Neural cell (in vitro differentiated cells): ENCODE data around the gene WDR5. TPM values are rescaled to one million over a fixed set of nuclear protein-coding genes. Genes with fewer than 3 reads are reported as not detected.
"Not testable (repeated sequence)": the region's sequence is repeated elsewhere in the genome, so short reads cannot be mapped to it uniquely, and the experiment has no call there.

ENCODE experiments used
- H2AFZ ChIP-seq: fragments of 200-600, 300-800 bp; sonication (generic), shearing (Covaris generic); 2 replicates; pipeline ENCODE4 v1.6.0; 2014; ENCODE audit warnings: low read depth, mild to moderate bottlenecking, antibody characterized with exemption, low read length, moderate library complexity
- H3F3A ChIP-seq: fragments of 200-600 bp; shearing (Covaris generic); 2 replicates; pipeline ENCODE4 v1.6.1; 2016; ENCODE audit warnings: mild to moderate bottlenecking, moderate library complexity, mixed read lengths, antibody characterized with exemption, low read length; ENCODE audit not compliant: insufficient read depth, poor library complexity, severe bottlenecking
- H3K27ac ChIP-seq: fragments of 200-600, 300-800 bp; sonication (generic), shearing (Covaris generic); 2 replicates; pipeline ENCODE4 v1.5.1; 2014; ENCODE audit warnings: mild to moderate bottlenecking, low read length, moderate library complexity
- H3K27me3 ChIP-seq: fragments of 300-800, 200-600 bp; sonication (generic), shearing (Covaris generic); 2 replicates; pipeline ENCODE4 v1.6.0; 2014; ENCODE audit warnings: mild to moderate bottlenecking, low read depth, low read length, moderate library complexity; ENCODE audit not compliant: insufficient read depth
- H3K36me3 ChIP-seq: fragments of 300-800, 200-600 bp; sonication (generic), shearing (Covaris generic); 2 replicates; pipeline ENCODE4 v1.5.1; 2014; ENCODE audit warnings: mild to moderate bottlenecking, antibody characterized with exemption, low read length, moderate library complexity; ENCODE audit not compliant: insufficient read depth
- H3K4me2 ChIP-seq: fragments of 300-800, 200-600 bp; sonication (generic), shearing (Covaris generic); 2 replicates; pipeline ENCODE4 v1.6.0; 2014; ENCODE audit warnings: mild to moderate bottlenecking, low read length
- H3K4me3 ChIP-seq: fragments of 300-800, 200-600 bp; sonication (generic), shearing (Covaris generic); 2 replicates; pipeline ENCODE4 v1.5.1; 2014; ENCODE audit warnings: mild to moderate bottlenecking, low read length, moderate library complexity
- H3K79me2 ChIP-seq: fragments of 200-600 bp; shearing (Covaris generic); replicated peaks from 2 replicates; pipeline ENCODE4 v1.6.0; 2014; ENCODE audit warnings: mild to moderate bottlenecking, low read length, moderate library complexity; ENCODE audit not compliant: insufficient read depth
- H3K9ac ChIP-seq: fragments of 300-800, 200-600 bp; sonication (generic), shearing (Covaris generic); 2 replicates; pipeline ENCODE4 v1.6.1; 2016; ENCODE audit warnings: mild to moderate bottlenecking, low read length, mixed read lengths
- H3K9me2 ChIP-seq: fragments of 200-600 bp; shearing (Covaris generic); 2 replicates; pipeline ENCODE4 v1.6.1; 2016; ENCODE audit warnings: mild to moderate bottlenecking, low read length, mixed read lengths; ENCODE audit not compliant: insufficient read depth
- H3K9me3 ChIP-seq: fragments of 200-600, 300-800 bp; sonication (generic), shearing (Covaris generic); 2 replicates; pipeline ENCODE4 v1.6.1; 2016; ENCODE audit warnings: mild to moderate bottlenecking, mixed run types, low read length, moderate library complexity, mixed read lengths
- H4K20me1 ChIP-seq: fragments of 200-600 bp; shearing (Covaris generic); 2 replicates; pipeline ENCODE4 v1.6.1; 2016; ENCODE audit warnings: mild to moderate bottlenecking, mixed run types; ENCODE audit not compliant: insufficient read depth
- EP300 ChIP-seq: fragments of 450-650 bp; conservative IDR thresholded peaks from 2 replicates; pipeline ENCODE4 v1.6.1; 2014; ENCODE audit warnings: antibody characterized with exemption, mild to moderate bottlenecking, moderate library complexity; ENCODE audit not compliant: poor library complexity, severe bottlenecking
- EZH2 ChIP-seq: fragments of 200-600, 300-800 bp; shearing (Covaris generic), sonication (generic); IDR thresholded peaks from 2 replicates; pipeline ENCODE4 v1.6.1; 2014; ENCODE audit warnings: antibody characterized with exemption, low read length, borderline replicate concordance, mild to moderate bottlenecking; ENCODE audit not compliant: insufficient read depth, poor library complexity, severe bottlenecking
- MXI1 ChIP-seq: fragments of 450-650 bp; conservative IDR thresholded peaks from 2 replicates; pipeline ENCODE4 v1.6.1; 2014; ENCODE audit warnings: antibody characterized with exemption, mild to moderate bottlenecking; ENCODE audit not compliant: poor library complexity, severe bottlenecking
- POLR2AphosphoS5 ChIP-seq: IDR thresholded peaks from 2 replicates; pipeline ENCODE4 v1.6.1; 2012
- RAD21 ChIP-seq: fragments of 450-650 bp; conservative IDR thresholded peaks from 2 replicates; pipeline ENCODE4 v1.6.1; 2014; ENCODE audit warnings: antibody characterized with exemption, mild to moderate bottlenecking, moderate library complexity
- SMC3 ChIP-seq: fragments of 450-650 bp; conservative IDR thresholded peaks from 2 replicates; pipeline ENCODE4 v1.6.1; 2014; ENCODE audit warnings: antibody characterized with exemption, mild to moderate bottlenecking, moderate library complexity; ENCODE audit not compliant: poor library complexity
- TAF1 ChIP-seq: IDR thresholded peaks from 2 replicates; pipeline ENCODE4 v1.6.1; 2012; ENCODE audit warnings: low read depth
- polyA plus RNA-seq: library from polyadenylated mRNA; depleted of rRNA; stranded (reverse); fragments of >200 nt; gene quantifications from 2 replicates; pipeline ENCODE4 v1.2.3, GENCODE V29; 2014
- TF ChIP-seq, protein P1 (sequence below): IDR thresholded peaks from 2 replicates; pipeline ENCODE4 v1.6.1; 2012; ENCODE audit warnings: borderline replicate concordance
- TF ChIP-seq, protein P2 (sequence below): fragments of 450-650 bp; IDR thresholded peaks from 2 replicates; pipeline ENCODE4 v1.5.1; 2014; ENCODE audit warnings: antibody characterized with exemption, mild to moderate bottlenecking, moderate library complexity; ENCODE audit not compliant: poor library complexity, severe bottlenecking

The WDR5 gene
- polyA plus RNA-seq, 1 donor from 2014 or later, result 40.2 TPM

DNA sequence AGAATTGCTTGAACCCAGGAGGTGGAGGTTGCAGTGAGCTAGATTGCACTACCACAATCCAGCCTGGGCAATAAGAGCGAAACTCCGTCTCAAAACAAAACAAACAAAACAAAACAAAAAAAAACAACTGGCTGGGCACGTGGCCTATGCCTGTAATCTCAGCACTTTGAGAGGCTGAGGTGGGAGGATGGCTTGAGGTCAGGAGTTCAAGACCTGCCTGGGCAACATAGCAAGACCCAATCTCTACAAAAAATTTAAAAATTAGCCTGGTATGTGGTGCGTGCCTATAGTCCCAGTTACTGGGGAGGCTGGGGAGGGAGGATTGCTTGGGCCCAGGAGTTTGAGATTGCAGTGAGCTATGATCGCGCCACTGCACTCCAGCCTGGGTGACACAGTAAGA lies 23.3 kb upstream of the WDR5 start:
- Histone ChIP-seq H3F3A (no peaks in the 10 kb centered on the region), H3K79me2 (no peaks in the 10 kb centered on the region), H3K4me2 (no peak overlapping the region), H3K27ac (no peak overlapping the region), H2AFZ (no peak overlapping the region), H3K4me3 (no peak overlapping the region), H4K20me1 (no peaks in the 10 kb centered on the region), H3K9ac (no peak overlapping the region), H3K9me2 (no peaks in the 10 kb centered on the region), H3K27me3 (no peaks in the 10 kb centered on the region), H3K36me3 (no peaks in the 10 kb centered on the region), H3K9me3 (no peaks in the 10 kb centered on the region)
- no peak for TF ChIP-seq RAD21
- TF ChIP-seq EZH2, result no peak
- TF ChIP-seq POLR2AphosphoS5, result no peak
- TF ChIP-seq, protein P1, sequence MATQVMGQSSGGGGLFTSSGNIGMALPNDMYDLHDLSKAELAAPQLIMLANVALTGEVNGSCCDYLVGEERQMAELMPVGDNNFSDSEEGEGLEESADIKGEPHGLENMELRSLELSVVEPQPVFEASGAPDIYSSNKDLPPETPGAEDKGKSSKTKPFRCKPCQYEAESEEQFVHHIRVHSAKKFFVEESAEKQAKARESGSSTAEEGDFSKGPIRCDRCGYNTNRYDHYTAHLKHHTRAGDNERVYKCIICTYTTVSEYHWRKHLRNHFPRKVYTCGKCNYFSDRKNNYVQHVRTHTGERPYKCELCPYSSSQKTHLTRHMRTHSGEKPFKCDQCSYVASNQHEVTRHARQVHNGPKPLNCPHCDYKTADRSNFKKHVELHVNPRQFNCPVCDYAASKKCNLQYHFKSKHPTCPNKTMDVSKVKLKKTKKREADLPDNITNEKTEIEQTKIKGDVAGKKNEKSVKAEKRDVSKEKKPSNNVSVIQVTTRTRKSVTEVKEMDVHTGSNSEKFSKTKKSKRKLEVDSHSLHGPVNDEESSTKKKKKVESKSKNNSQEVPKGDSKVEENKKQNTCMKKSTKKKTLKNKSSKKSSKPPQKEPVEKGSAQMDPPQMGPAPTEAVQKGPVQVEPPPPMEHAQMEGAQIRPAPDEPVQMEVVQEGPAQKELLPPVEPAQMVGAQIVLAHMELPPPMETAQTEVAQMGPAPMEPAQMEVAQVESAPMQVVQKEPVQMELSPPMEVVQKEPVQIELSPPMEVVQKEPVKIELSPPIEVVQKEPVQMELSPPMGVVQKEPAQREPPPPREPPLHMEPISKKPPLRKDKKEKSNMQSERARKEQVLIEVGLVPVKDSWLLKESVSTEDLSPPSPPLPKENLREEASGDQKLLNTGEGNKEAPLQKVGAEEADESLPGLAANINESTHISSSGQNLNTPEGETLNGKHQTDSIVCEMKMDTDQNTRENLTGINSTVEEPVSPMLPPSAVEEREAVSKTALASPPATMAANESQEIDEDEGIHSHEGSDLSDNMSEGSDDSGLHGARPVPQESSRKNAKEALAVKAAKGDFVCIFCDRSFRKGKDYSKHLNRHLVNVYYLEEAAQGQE, result no peak
- no peak for TF ChIP-seq SMC3
- no peak for TF ChIP-seq EP300
- TF ChIP-seq, protein P2, sequence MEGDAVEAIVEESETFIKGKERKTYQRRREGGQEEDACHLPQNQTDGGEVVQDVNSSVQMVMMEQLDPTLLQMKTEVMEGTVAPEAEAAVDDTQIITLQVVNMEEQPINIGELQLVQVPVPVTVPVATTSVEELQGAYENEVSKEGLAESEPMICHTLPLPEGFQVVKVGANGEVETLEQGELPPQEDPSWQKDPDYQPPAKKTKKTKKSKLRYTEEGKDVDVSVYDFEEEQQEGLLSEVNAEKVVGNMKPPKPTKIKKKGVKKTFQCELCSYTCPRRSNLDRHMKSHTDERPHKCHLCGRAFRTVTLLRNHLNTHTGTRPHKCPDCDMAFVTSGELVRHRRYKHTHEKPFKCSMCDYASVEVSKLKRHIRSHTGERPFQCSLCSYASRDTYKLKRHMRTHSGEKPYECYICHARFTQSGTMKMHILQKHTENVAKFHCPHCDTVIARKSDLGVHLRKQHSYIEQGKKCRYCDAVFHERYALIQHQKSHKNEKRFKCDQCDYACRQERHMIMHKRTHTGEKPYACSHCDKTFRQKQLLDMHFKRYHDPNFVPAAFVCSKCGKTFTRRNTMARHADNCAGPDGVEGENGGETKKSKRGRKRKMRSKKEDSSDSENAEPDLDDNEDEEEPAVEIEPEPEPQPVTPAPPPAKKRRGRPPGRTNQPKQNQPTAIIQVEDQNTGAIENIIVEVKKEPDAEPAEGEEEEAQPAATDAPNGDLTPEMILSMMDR, result no peak
- no peak for TF ChIP-seq MXI1
- TF ChIP-seq TAF1, result no peak

DNA sequence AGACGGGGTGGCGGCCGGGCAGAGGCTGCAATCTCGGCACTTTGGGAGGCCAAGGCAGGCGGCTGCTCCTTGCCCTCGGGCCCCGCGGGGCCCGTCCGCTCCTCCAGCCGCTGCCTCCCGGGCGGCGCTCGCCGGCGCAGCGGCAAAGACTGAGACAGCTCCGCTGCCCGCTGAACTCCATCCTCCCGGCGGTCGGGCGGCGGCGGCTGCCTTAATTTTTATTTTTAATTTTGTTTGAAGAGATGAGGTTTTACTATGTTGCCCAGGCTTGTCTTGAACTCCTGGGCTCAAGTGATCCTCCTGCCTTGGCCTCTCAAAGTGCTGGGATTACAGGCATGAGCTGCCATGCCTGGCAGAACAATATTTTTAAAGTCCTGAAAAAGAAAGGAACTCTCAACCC lies 16.9 kb upstream of the WDR5 start:
- not testable (repeated sequence) for H3K9me2 ChIP-seq, H3K27me3 ChIP-seq, H3K36me3 ChIP-seq, H3K79me2 ChIP-seq, H2AFZ ChIP-seq, H3K9ac ChIP-seq, H3F3A ChIP-seq, H4K20me1 ChIP-seq, H3K9me3 ChIP-seq, H3K27ac ChIP-seq, H3K4me3 ChIP-seq, H3K4me2 ChIP-seq

DNA sequence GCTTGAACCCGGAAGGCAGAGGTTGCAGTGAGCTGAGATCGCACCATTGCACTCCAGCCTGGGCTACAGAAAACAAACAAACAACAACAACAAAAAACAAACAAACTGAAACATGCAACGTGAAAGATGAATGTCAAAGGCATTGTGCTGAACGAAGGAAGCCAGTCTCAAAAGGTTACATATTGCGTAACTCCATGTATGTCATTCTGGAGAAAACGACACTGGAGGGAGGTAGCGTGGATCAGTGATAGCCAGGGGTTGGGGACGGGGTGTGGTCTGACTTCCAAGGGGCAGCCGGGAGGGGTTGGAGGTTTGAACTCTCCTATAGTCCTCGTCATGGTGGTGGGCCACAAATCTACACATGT lies 12.1 kb upstream of the WDR5 start:
- no peak overlapping the region for H2AFZ ChIP-seq
- H3F3A ChIP-seq, result no peaks in the 10 kb centered on the region
- H3K4me2 ChIP-seq, result no peak overlapping the region
- no peaks in the 10 kb centered on the region for H3K9me3 ChIP-seq
- H3K4me3 ChIP-seq, result no peak overlapping the region
- H3K27ac ChIP-seq, result no peak overlapping the region
- H3K9me2 ChIP-seq, result no peaks in the 10 kb centered on the region
- no peaks in the 10 kb centered on the region for H4K20me1 ChIP-seq
- no peaks in the 10 kb centered on the region for H3K79me2 ChIP-seq
- H3K27me3 ChIP-seq, result no peaks in the 10 kb centered on the region
- no peak overlapping the region for H3K9ac ChIP-seq
- TF ChIP-seq POLR2AphosphoS5 (no peak), MXI1 (no peak), TAF1 (no peak), EP300 (no peak), RAD21 (no peak), EZH2 (no peak), SMC3 (no peak)
- TF ChIP-seq, protein P1, result no peak
- TF ChIP-seq, protein P2, result no peak
- H3K36me3 ChIP-seq, result no peaks in the 10 kb centered on the region
